IPS-18c (cell line): Measurements from ENCODE around the gene OTOGL.

Experiments used
- H3K4me3 ChIP-seq: 2 replicates; pipeline ENCODE4 v1.7.0; 2013; ENCODE audit warnings: low read depth, mild to moderate bottlenecking, low read length, moderate library complexity; ENCODE audit not compliant: insufficient read depth
- H3K9me3 ChIP-seq: one replicate; pipeline ENCODE4 v1.6.1; 2013; ENCODE audit warnings: mild to moderate bottlenecking, low read length, moderate library complexity; ENCODE audit not compliant: control insufficient read depth, insufficient read depth

Gene OTOGL

GRCh38 chr12:80332827-80333226, 233.5 kb downstream of the OTOGL start:
- H3K4me3 ChIP-seq, result no peak overlapping the region
- H3K9me3 ChIP-seq, result no peaks in the 10 kb centered on the region

GRCh38 chr12:80352474-80352873, 253.1 kb downstream of the OTOGL start:
- H3K4me3 ChIP-seq, result no peak overlapping the region
- no peaks in the 10 kb centered on the region for H3K9me3 ChIP-seq

GRCh38 chr12:80353254-80353653, 253.9 kb downstream of the OTOGL start:
- no peaks in the 10 kb centered on the region for H3K9me3 ChIP-seq
- H3K4me3 ChIP-seq, result no peak overlapping the region

GRCh38 chr12:80356097-80356496, 256.8 kb downstream of the OTOGL start:
- H3K4me3 ChIP-seq, result no peak overlapping the region
- no peaks in the 10 kb centered on the region for H3K9me3 ChIP-seq

- Histone ChIP-seq H3K9me3 (no peaks in the 10 kb centered on the region), H3K4me3 (no peak overlapping the region)
Measured at GRCh38 chr12:80359703-80360102, 260.4 kb downstream of the OTOGL start.

GRCh38 chr12:80364056-80364455, 264.7 kb downstream of the OTOGL start:
- Histone ChIP-seq H3K9me3 (no peaks in the 10 kb centered on the region), H3K4me3 (no peak overlapping the region)

- H3K9me3 ChIP-seq, result no peaks in the 10 kb centered on the region
- H3K4me3 ChIP-seq, result no peak overlapping the region
Measured at GRCh38 chr12:80373666-80374065, 274.3 kb downstream of the OTOGL start.

- no peaks in the 10 kb centered on the region for H3K9me3 ChIP-seq
- H3K4me3 ChIP-seq, result no peak overlapping the region
Measured at GRCh38 chr12:80374615-80375014, 275.3 kb downstream of the OTOGL start.

- H3K4me3 ChIP-seq, result no peak overlapping the region
- H3K9me3 ChIP-seq, result no peaks in the 10 kb centered on the region
Measured at GRCh38 chr12:80377140-80377794, 277.9 kb downstream of the OTOGL start.

- no peaks in the 10 kb centered on the region for H3K9me3 ChIP-seq
- H3K4me3 ChIP-seq, result no peak overlapping the region
Measured at GRCh38 chr12:80381121-80381520, 281.8 kb downstream of the OTOGL start.

GRCh38 chr12:80382254-80382653, 282.9 kb downstream of the OTOGL start:
- Histone ChIP-seq H3K4me3 (no peak overlapping the region), H3K9me3 (no peaks in the 10 kb centered on the region)

- Histone ChIP-seq H3K9me3 (no peaks in the 10 kb centered on the region), H3K4me3 (0 out of 2 replicates have a peak overlapping the region, but pooled peaks have one; percentile 9)
Measured at GRCh38 chr12:80400571-80400991, 301.2 kb downstream of the OTOGL start.

GRCh38 chr12:80401191-80401590, 301.9 kb downstream of the OTOGL start:
- Histone ChIP-seq H3K9me3 (no peaks in the 10 kb centered on the region), H3K4me3 (no peak overlapping the region)

GRCh38 chr12:80404629-80405028, 305.3 kb downstream of the OTOGL start:
- Histone ChIP-seq H3K9me3 (no peaks in the 10 kb centered on the region), H3K4me3 (no peak overlapping the region)

GRCh38 chr12:80406253-80406652, 306.9 kb downstream of the OTOGL start:
- no peak overlapping the region for H3K4me3 ChIP-seq
- H3K9me3 ChIP-seq, result no peaks in the 10 kb centered on the region

- Histone ChIP-seq H3K9me3 (no peaks in the 10 kb centered on the region), H3K4me3 (no peak overlapping the region)
Measured at GRCh38 chr12:80411787-80412186, 312.4 kb downstream of the OTOGL start.

GRCh38 chr12:80412343-80412953, 313.1 kb downstream of the OTOGL start:
- Histone ChIP-seq H3K4me3 (no peak overlapping the region), H3K9me3 (no peaks in the 10 kb centered on the region)

- no peaks in the 10 kb centered on the region for H3K9me3 ChIP-seq
Measured at GRCh38 chr12:80413462-80413861, 314.1 kb downstream of the OTOGL start.

GRCh38 chr12:80415466-80415865, 316.1 kb downstream of the OTOGL start:
- H3K4me3 ChIP-seq, result no peak overlapping the region
- no peaks in the 10 kb centered on the region for H3K9me3 ChIP-seq

More at GRCh38 chr12:80413462-80413861, 314.1 kb downstream of the OTOGL start:
- H3K4me3 ChIP-seq, result no peak overlapping the region
